Measurements from ENCODE around the gene USP48. TPM values are rescaled to one million over a fixed set of nuclear protein-coding genes. Genes with fewer than 3 reads are reported as not detected.
A peak's percentile ranks its signal among the peaks of the same experiment; 100 is the strongest.

USP48 gene
- total and polyA plus RNA-seq, 2 of the 4 experiments (the other 2 are of a cell fraction) = 24.7 to 25.0 TPM

DNA sequence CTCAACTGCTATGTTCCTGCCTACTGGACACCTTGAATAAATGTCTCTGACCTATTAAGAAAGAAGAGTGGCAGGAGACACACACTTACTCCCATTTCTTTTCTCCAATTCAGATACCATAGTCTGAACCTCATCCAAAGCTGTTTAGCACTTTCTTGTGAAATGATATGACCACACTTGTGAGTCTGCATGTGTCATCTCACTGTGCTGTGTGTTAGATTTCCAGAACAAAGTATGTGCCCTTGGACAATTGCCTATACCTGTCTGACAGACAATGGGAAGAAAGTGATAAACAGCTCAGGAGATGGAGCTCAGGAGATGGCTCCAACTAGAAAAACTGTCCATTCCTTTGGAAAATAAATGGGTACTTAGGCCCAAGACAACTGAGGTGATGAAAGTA is 48.4 kb downstream of the USP48 start:
- H2BK120ac ChIP-seq (ENCODE audit: low read depth, low read length) = no peak overlapping the region
- ChIA-PET POLR2A (ENCODE audit: unreplicated experiment) (no interaction called here), CTCF (interaction anchor here (1.3 kb wide), 1 partner anchor 9 kb away, joined by 5 read pairs; no protein-coding TSS in a partner anchor)
- H3K9me3 ChIP-seq (ENCODE audit: control insufficient read depth, insufficient read depth, low read length) = no peaks in the 10 kb centered on the region
- no peaks in the 10 kb centered on the region for H3K27me3 ChIP-seq (ENCODE audit: control insufficient read depth, insufficient read depth, low read length)
- no TSS peak for BruUV-seq (replicated peaks)
- H3K14ac ChIP-seq (replicated peaks; ENCODE audit: low read depth, low read length) = no peak overlapping the region
- no peak overlapping the region for H2BK20ac ChIP-seq (ENCODE audit: low read depth, low read length)
- H4K5ac ChIP-seq (ENCODE audit: low read depth, low read length) = no peak overlapping the region
- ATAC-seq (ENCODE audit: low read depth) (no peak), DNase-seq (peak; percentile 18)
- H2AFZ ChIP-seq (replicated peaks; ENCODE audit: low read length, poor library complexity) = no peak overlapping the region
- H2BK5ac ChIP-seq (ENCODE audit: low read depth, low read length, poor library complexity, severe bottlenecking) = no peak overlapping the region
- no peak overlapping the region for H4K8ac ChIP-seq (ENCODE audit: low read depth in 2 of 2, low read length in 2 of 2)
- dilution Hi-C loops (cut with HindIII; ENCODE audit: low sequenced_read_pairs, unreplicated experiment) (no loop called here), intact Hi-C loops (cut with micrococcal nuclease) (no loop called here), in situ Hi-C loops (cut with MboI; ENCODE audit: low sequenced_read_pairs) (no loop called here)
- H3K4me3 ChIP-seq (ENCODE audit: insufficient read depth, low read depth, low read length) = no peak overlapping the region
- H3K4ac ChIP-seq (ENCODE audit: low read depth, low read length) = no peak overlapping the region
- H3K79me1 ChIP-seq (ENCODE audit: low read depth in 1 of 2, low read length in 2 of 2) = peaks cover 15 to 33% of the 10 kb centered on the region in 2 experiments
- no peak overlapping the region for H3K23ac ChIP-seq (ENCODE audit: low read depth, low read length)
- no peak overlapping the region for H4K91ac ChIP-seq (ENCODE audit: insufficient read depth, low read depth, low read length)
- no peak overlapping the region for H3K56ac ChIP-seq (ENCODE audit: extremely low read depth, insufficient read depth, low read length)
- no peak overlapping the region for H2BK15ac ChIP-seq (ENCODE audit: low read depth, low read length)
- TF ChIP-seq MAZ (IDR thresholded peaks at IDR 0.05; ENCODE audit: borderline replicate concordance, low read depth, low read length) (no peak), CEBPB (IDR thresholded peaks at IDR 0.05; ENCODE audit: low read depth, low read length) (no peak), POLR2A (IDR thresholded peaks at IDR 0.05; ENCODE audit: low read depth, low read length) (no peak), RAD21 (IDR thresholded peaks at IDR 0.05; ENCODE audit: low read length) (no peak), RCOR1 (IDR thresholded peaks at IDR 0.05; ENCODE audit: insufficient replicate concordance, low read length) (no peak)
- TF ChIP-seq, protein P1, sequence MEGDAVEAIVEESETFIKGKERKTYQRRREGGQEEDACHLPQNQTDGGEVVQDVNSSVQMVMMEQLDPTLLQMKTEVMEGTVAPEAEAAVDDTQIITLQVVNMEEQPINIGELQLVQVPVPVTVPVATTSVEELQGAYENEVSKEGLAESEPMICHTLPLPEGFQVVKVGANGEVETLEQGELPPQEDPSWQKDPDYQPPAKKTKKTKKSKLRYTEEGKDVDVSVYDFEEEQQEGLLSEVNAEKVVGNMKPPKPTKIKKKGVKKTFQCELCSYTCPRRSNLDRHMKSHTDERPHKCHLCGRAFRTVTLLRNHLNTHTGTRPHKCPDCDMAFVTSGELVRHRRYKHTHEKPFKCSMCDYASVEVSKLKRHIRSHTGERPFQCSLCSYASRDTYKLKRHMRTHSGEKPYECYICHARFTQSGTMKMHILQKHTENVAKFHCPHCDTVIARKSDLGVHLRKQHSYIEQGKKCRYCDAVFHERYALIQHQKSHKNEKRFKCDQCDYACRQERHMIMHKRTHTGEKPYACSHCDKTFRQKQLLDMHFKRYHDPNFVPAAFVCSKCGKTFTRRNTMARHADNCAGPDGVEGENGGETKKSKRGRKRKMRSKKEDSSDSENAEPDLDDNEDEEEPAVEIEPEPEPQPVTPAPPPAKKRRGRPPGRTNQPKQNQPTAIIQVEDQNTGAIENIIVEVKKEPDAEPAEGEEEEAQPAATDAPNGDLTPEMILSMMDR (conservative IDR thresholded peaks at IDR 0.05; ENCODE audit: low read depth, low read length) = no peak
- H3K4me1 ChIP-seq (ENCODE audit: control insufficient read depth, insufficient read depth, low read length) = no peaks in the 10 kb centered on the region; the same call in 1 of the 2 replicates
- peaks cover 32% of the 10 kb centered on the region for H3K36me3 ChIP-seq (ENCODE audit: control insufficient read depth, insufficient read depth, low read length)
- peaks cover 8% of the 10 kb centered on the region for H3K9me1 ChIP-seq (ENCODE audit: insufficient read depth, low read length)
- H3K4me2 ChIP-seq (ENCODE audit: low read depth, low read length) = no peak overlapping the region
- H4K20me1 ChIP-seq (ENCODE audit: insufficient read depth, low read length) = no peaks in the 10 kb centered on the region
- H2AK5ac ChIP-seq (ENCODE audit: low read depth, low read length) = no peak overlapping the region
- H3K27ac ChIP-seq (ENCODE audit: insufficient read depth, low read length) = no peak overlapping the region
- H3K18ac ChIP-seq (ENCODE audit: low read depth, low read length) = no peak overlapping the region
- no peak overlapping the region for H2AK9ac ChIP-seq (replicated peaks; ENCODE audit: low read depth, low read length, poor library complexity)
- no peak overlapping the region for H3K9ac ChIP-seq (ENCODE audit: low read depth, low read length)

Measured in IMR-90 (cell line).